ENCODE results near the gene SYNPO. TPM values are rescaled to one million over a fixed set of nuclear protein-coding genes. Genes with fewer than 3 reads are reported as not detected.

SYNPO gene
- total RNA-seq, 1 donor from 2014 or later = 17.8 TPM

DNA sequence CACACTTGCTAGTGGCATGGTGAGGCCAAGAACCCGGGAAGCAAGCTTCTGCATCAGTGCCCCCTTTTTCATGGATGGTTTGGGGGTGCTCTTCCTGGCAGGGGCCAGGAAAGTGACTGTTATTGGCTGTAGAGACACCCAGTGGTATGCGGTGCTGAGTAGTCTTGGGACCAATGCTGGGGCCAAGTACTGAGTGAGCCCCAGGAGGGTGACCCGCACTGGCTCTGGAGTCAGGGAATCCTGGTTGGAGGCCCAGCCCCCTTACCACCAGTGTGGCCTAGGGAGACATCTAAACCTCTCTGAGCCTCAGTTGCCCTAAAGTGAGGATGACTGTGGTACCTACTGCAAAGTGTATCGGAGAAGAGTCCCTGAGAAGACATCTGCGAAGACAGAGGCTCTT is 41.2 kb upstream of the SYNPO start:
- TF ChIP-seq, protein P1, sequence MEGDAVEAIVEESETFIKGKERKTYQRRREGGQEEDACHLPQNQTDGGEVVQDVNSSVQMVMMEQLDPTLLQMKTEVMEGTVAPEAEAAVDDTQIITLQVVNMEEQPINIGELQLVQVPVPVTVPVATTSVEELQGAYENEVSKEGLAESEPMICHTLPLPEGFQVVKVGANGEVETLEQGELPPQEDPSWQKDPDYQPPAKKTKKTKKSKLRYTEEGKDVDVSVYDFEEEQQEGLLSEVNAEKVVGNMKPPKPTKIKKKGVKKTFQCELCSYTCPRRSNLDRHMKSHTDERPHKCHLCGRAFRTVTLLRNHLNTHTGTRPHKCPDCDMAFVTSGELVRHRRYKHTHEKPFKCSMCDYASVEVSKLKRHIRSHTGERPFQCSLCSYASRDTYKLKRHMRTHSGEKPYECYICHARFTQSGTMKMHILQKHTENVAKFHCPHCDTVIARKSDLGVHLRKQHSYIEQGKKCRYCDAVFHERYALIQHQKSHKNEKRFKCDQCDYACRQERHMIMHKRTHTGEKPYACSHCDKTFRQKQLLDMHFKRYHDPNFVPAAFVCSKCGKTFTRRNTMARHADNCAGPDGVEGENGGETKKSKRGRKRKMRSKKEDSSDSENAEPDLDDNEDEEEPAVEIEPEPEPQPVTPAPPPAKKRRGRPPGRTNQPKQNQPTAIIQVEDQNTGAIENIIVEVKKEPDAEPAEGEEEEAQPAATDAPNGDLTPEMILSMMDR (IDR thresholded peaks at IDR 0.05) = no peak
- no peaks in the 10 kb centered on the region for H3K36me3 Mint-ChIP-seq (ENCODE audit: unreplicated experiment)
- H3K4me3 Mint-ChIP-seq (ENCODE audit: unreplicated experiment) = no peak overlapping the region
- H3K27me3 Mint-ChIP-seq (ENCODE audit: unreplicated experiment) = no peaks in the 10 kb centered on the region
- peak overlapping the region; percentile 89 for H3K27ac Mint-ChIP-seq (ENCODE audit: unreplicated experiment)
- H3K9me3 Mint-ChIP-seq (ENCODE audit: unreplicated experiment) = no peaks in the 10 kb centered on the region
- DNase-seq (ENCODE audit: extremely low spot score, unreplicated experiment) = no peak
- H3K4me1 Mint-ChIP-seq (ENCODE audit: unreplicated experiment) = peaks cover 75% of the 10 kb centered on the region

DNA sequence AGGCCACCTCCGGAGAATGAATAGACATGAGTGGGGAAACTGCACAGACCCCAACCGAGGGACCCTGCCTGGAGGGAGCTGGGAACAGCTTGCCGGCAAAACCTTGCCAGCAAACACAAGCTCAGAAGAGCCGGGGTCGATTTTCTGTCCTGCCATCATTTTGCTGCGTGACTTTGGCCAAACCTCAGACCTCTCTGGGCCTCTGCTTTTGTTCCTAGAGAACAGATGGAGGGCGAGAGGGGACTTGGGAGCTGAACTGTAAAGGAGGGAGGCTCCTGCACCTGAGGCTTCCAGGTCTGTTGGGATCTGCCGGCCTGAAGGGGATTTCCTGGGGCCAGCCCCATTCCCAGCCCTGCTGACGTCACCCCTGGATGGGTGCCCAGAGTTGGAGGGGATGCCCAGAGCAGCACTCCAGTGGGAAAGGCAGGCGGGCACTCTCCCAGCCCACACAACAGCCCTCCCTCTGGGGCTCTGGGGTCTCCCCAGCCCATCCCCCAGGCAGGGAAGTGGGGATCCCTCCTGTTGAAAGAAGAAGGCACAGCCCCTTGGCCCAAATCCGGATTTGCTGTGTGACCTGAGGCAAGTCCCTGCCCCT is 40.4 kb upstream of the SYNPO start:
- Mint-ChIP-seq H3K27ac (ENCODE audit: unreplicated experiment) (peak overlapping the region; percentile 89), H3K9me3 (ENCODE audit: unreplicated experiment) (no peaks in the 10 kb centered on the region), H3K4me3 (ENCODE audit: unreplicated experiment) (no peak overlapping the region), H3K27me3 (ENCODE audit: unreplicated experiment) (no peaks in the 10 kb centered on the region), H3K36me3 (ENCODE audit: unreplicated experiment) (no peaks in the 10 kb centered on the region), H3K4me1 (ENCODE audit: unreplicated experiment) (peaks cover 79% of the 10 kb centered on the region)
- DNase-seq (ENCODE audit: extremely low spot score, unreplicated experiment) = peak; percentile 94
- TF ChIP-seq, protein P1 (IDR thresholded peaks at IDR 0.05) = no peak

DNA sequence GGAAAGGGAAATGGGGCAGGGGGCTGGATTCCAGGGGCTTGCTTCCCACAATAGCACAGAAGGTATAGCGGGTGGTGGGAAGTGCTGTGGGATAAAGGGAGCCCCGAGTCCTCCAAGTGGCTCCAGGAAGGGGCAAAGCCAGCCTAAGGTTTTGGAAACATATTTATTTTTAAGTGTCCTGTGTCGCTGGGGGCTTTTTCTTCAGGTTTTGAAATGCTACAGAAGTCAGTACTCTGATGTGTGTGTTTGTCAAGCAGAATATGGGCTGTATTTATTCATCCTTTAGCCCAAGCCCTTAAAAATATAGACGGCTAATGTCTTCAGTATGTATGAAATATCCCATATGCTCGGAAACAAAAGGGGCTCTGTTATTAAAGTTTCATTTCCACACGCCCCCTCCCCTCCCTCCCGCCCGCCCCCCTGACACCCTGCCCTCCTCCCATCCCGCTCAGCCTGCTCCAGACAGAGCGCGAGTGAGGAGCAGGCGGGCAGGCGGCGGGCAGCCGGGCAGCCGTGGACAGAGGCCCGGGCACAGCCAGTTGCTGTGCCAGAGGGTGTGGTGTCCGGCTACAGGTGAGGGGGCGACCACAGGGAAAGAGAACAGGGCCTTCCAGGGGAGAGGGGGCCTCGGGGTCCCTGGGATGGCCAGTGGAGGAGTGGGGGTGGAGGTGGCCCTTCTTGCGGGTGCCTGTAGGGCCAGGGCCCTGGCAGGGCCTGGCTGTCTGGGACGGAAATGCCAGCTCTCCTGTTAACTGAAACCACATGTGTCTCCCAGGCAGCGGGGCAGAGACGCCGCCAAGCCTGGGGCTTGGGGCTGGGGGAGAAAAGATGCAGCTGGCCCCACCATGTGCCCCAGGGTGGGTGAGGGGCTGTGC is 39.6 kb upstream of the SYNPO start:
- peak overlapping the region; percentile 74 for H3K4me3 Mint-ChIP-seq (ENCODE audit: unreplicated experiment)
- H3K4me1 Mint-ChIP-seq (ENCODE audit: unreplicated experiment) = peaks cover 79% of the 10 kb centered on the region
- H3K27me3 Mint-ChIP-seq (ENCODE audit: unreplicated experiment) = no peaks in the 10 kb centered on the region
- H3K36me3 Mint-ChIP-seq (ENCODE audit: unreplicated experiment) = no peaks in the 10 kb centered on the region
- H3K27ac Mint-ChIP-seq (ENCODE audit: unreplicated experiment) = peak overlapping the region; percentile 93
- no peaks in the 10 kb centered on the region for H3K9me3 Mint-ChIP-seq (ENCODE audit: unreplicated experiment)
- DNase-seq (ENCODE audit: extremely low spot score, unreplicated experiment) = no peak
- TF ChIP-seq, protein P1 (IDR thresholded peaks at IDR 0.05) = no peak

DNA sequence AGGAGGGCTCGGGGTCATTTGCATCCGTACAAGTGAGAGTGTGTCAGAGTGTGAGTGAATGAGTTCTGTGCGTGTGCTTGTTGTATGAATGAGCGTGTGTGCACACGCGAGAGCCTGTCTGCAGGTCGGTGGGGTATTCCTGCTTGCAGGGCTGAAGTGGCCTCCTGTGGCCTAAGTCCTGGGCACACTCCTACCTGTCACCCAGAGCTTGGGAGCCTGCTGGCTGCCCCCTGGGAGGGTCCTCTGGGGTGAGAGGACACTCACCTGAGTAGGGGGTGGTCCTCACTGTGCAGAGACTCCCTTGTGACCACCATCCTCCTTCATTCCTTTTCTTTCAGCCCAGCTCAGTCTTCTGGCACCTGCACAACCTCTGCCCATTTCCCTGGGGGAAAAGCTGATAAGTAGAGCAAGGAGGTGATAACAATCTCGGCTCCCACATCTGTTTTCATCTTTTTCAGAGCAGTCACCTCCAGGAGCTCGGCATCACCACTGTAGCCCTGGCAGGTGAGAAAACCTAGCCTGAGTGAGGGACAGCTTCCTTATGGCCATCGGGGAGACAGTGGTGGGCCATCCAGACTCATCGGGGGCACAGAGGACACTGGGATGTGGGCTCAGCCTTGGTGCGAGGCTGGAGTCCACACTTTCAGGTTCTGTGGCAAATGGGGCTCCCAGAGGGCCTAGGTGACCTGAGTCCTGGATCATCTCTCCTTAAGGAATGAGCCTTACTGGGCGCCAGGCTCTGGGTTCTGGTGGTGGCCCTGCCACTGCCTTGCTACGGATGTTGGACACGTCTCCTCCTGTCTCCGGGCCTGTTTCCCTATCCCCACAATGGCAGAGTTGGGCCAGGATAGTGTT is 38.7 kb upstream of the SYNPO start:
- H3K27me3 Mint-ChIP-seq (ENCODE audit: unreplicated experiment) = no peaks in the 10 kb centered on the region
- H3K4me3 Mint-ChIP-seq (ENCODE audit: unreplicated experiment) = peak overlapping the region; percentile 74
- H3K36me3 Mint-ChIP-seq (ENCODE audit: unreplicated experiment) = no peaks in the 10 kb centered on the region
- H3K27ac Mint-ChIP-seq (ENCODE audit: unreplicated experiment) = peak overlapping the region; percentile 93
- TF ChIP-seq, protein P1 (IDR thresholded peaks at IDR 0.05) = no peak
- no peaks in the 10 kb centered on the region for H3K9me3 Mint-ChIP-seq (ENCODE audit: unreplicated experiment)
- DNase-seq (ENCODE audit: extremely low spot score, unreplicated experiment) = no peak
- peaks cover 79% of the 10 kb centered on the region for H3K4me1 Mint-ChIP-seq (ENCODE audit: unreplicated experiment)
